NK-92 treated with Interleukin-12 subunit alpha and Interleukin-12 subunit beta, amount 100 ng/mL, for 24 hours (cell line): ENCODE measurements around the gene SNX10.

Experiments
- DNase-seq: peaks from one replicate; lab custom pipeline; 2025; lab: John Stamatoyannopoulos, UW

The SNX10 gene

DNA sequence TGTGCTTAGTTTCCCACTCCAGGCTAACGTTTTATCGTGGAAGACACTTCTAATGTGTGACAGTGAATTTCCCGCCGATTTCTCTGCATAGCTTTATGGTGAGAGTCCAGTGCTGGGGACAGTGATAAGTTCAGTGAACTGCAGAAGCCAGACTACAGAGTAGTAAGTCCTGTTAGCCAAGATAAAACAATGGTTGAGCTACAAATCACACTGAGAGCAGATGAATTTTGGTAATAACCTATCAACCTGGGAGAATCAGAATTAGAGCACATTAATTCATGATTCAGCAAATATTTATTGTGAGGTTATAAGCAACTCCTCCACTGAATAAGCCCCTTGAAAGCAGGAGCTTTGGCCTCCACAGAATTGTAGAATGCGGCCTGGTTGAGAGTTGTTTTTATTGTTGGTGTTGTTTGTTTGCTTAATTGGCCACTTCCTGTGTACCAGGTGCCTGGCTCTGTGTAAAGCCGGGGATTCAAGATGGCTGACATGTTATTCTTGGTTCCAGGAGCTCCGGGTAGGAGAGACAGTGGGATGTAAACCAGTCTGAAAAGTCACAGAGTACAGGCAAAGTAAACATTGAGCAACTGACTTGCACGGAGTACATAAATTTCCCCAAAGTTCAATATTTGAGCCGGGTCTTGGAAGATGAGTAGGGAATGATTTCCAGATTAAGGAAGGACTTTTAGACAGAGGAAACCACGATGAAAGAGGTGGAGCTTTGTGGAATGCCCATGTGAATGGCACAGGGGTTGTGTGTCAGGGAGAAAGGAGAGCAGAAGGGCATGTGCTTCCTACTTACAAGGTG lies 112.7 kb downstream of the SNX10 start:
- no peak for DNase-seq

DNA sequence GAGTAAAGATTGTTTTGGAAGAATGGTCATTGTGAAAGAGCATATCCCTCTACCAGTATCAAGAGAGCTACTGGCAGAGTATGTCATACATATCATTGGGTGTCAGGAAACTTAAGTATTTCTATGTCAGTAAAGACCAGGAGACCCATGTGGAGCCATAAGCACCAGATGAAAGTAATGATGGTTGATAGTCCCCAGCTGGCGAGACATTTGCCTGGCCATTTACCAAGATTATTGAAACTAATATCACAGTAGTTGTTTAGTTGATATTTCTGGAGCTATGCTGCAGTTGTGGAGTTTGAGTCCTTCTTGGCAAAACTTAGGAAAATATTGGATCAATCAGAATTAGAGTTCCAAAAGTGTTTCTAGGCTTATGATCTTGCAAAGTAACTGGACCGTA lies 114.8 kb downstream of the SNX10 start:
- no peak for DNase-seq

DNA sequence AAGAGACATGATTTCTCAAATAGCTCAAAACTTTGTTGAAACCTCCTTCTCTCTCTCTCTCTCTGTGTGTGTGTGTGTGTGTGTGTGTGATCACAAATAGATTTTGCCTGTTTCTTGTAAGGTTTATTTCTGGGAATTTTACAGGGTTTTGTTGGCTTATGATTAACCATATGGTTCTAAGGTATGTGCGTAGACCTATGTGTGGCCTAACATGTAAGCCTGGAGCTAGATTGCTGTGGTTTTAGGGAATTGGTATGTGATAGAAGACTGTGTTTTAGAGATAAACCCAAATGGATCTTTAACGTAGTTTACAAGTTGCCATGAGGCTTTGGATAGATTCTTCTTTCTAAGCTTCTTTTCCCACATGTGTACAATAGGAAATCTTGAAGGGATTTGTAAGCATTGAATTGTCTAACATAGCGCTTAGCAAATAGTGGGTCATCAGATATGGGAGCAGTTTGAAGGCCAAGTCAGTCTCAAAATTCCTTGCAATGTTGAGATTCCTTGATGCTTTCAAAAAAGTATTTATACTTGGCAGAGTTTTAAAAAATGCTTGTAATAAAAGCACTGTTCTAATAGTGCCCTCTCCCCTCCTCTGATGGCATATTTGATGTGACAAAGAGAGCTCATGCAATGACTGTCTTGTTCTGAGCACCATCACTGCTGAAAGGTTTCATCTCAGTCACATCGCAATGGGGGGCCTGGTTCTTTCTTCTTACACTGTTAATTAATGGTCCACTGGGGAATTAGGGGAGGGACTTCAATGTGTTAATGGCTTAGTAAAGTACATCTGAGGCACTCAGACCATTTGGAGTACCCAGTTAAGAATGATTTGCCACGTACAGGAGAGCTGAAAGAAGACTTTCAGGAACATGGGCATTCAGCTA lies 118.2 kb downstream of the SNX10 start:
- no peak for DNase-seq

DNA sequence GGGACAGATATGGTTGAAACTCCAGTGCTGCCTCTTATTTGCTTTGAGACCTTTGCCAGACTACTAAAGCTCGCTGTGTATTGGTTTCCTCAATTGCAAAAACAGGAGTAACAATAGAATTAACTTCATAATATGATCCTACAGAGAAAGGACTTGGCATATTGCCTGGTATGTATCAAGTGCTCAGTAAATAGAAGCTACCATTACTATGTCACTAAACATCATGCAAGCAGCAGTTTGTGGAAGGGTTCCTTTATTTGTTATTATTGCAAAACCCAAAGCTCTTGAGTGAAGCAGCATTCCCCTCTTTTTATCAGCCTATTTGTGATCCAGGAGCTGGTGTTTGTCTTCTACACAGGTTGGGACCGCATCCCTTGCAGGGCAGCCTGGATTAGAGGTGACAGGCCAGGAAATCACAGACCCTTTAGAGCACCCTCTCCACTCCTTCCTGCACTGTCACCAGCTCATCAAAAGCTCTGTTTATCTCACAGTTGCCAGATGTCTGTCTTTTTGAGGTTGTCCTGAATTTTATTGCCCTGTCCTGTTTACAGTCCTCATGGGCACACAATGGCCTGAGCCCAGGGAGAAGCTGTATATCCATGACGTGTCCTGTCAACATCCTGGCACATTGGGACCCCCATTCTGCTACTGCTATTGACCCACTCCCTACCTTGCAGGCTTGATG lies 121.5 kb downstream of the SNX10 start:
- no peak for DNase-seq

DNA sequence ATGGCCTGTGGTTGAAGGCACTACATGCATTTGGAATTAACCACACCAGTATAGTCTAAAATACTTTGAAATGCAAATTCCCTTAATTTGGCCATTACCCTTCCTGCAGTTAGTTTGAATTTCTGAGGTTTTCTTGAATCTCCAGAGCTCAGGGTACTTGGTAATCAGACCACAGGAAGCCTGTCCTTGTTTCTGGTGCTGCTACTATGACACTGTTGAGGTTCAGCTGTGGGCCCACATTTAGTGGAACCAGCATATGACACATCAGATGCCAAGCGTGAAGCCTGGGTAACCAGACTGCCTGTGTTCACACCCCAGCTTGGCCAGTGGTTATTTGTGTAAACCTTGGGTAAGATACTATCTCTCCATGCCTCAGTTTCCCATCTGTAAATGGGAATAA lies 124.3 kb downstream of the SNX10 start:
- DNase-seq, result no peak

DNA sequence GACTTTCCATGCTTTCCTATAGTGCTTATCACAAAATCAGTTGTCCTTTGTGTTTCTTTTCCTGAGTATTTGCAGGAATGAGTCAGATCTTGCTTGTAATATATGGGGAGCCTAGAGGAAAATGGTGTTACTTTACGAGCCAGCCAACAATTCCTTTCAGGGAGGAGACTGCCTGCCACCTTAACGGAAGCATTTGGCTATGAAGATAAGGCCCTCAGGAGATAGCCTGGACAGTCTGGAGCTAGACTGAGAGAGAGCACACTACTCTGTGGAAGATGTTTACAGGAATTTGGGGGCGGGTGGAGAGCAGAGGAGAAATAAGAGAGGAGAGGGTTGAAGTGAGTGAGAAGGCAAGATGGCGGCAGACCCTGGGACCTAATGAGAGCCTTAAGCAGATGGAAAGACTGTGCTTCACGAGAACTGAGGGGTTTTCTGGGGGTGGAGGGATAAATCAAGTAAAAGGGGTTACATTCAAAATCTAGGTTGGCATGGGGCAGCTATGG lies 126.3 kb downstream of the SNX10 start:
- DNase-seq, result no peak

DNA sequence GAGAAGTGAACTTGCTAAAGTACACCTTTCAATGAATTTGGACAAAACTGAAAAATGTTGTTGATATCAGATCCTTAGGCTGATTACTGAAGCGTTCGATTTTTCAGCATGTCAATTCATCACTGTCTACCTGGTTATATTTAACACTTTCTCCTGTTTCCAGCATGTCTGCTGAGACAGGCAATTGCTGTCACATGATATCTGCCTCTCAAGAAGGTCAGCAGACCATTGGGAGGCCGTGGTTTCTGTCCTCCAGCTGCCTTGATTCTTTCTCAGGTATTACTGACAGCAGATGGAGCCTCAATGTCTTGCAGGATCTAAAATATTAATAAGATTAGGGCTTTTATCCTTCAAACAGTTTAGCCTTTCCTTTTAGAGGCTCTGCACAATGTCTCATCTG lies 127.5 kb downstream of the SNX10 start:
- DNase-seq, result no peak

DNA sequence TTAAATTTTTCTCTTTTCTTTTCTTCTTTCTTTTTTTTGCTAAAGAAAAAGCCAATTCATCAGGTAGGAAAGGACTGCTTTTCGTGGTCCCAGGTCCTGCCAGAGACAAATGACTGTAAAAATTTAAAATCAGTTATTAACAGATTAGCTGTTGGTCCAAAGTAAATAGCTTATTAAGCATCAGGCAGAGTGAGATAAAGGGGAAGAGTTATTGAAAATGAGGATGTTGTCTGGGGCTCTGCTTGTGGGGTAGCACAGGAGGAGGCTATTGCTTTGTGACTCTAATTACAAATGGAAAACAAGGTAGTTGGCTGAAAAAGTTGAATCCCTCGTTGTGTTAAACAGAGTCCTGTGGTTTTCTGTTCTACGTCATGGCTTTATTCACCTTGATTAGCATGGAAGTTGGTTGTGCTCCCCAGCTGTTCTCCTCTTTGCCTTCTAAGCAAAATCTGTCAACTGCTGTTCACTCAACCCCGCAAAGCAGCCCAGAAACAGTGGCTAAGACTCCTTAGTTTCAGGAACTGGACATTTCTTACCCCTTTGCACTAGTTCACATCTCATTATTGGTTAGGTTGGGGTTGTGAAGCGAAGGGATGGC lies 128.9 kb downstream of the SNX10 start:
- DNase-seq, result no peak

DNA sequence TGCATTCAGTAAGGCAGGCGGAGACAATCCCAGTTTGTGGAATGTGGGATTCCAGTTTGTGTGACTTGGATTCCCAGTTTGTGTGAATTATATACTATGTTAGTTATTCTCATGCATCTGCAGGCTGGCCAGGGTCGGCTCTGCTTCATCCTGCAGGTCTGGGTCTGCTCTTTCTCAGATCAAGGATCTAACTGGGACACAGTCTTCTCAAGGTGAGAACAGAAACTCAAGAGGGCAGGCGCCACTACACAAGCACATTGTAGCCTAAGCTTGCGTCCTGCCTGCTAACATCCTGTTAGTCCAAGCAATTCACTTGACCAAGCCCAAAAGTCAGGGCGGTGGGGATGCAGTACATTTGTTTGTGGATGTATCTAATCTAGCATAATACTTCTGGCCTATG lies 131.1 kb downstream of the SNX10 start:
- no peak for DNase-seq

DNA sequence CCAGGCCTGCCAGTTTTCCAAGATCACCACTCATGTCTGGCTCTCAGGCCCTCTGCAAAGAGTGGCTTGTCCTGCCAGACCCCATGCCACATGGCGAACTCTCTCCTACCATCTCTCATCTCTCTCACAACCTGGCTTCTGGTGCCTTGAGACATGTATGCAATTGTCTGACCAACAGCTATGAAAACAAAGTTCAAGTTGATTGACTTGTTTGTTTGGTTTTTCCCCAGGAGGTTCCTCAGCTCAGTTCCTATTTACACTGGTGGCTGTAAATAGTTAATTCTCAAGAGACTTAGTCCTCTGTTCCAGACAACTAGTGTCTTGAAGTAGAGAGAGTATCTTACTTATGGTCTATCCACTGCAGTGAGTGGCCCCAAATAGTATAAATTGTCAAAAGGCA lies 131.8 kb downstream of the SNX10 start:
- no peak for DNase-seq
